Measurements from ENCODE around the gene CALM1.

GRCh38 chr14:90388437-90388836 lies 8.4 kb upstream of the CALM1 start:
- TF ChIP-seq CTCF (IDR thresholded peaks at IDR 0.05) (no peak), POLR2A (IDR thresholded peaks at IDR 0.05) (no peak)

Data from lower leg skin (tissue), 3 donors.